B cell (primary cell): Measurements from ENCODE around the gene KAT2A. TPM values are rescaled to one million over a fixed set of nuclear protein-coding genes. Genes with fewer than 3 reads are reported as not detected.
A peak's percentile ranks its signal among the peaks of the same experiment; 100 is the strongest.

Experiments used
- ATAC-seq: fragments of 200-7000 bp; cut with Tn5 transposase; one replicate; pipeline ENCODE4 v1.10.0; 2021; ENCODE audit warnings: low read depth, mild to moderate bottlenecking, moderate number of reproducible peaks, moderate library complexity
- CTCF ChIA-PET: fragments of 350-600 bp; sonication (Branson Sonifier 250); formaldehyde crosslinking; loops from one replicate; lab custom pipeline; 2021; ENCODE audit warnings: antibody characterized with exemption, inconsistent platforms; lab: Charles Lee
- POLR2A ChIA-PET: fragments of 350-600 bp; sonication (Branson Sonifier 250); formaldehyde crosslinking; loops from one replicate; lab custom pipeline; 2021; ENCODE audit warnings: antibody characterized with exemption; lab: Charles Lee
- DNase-seq: peaks from one replicate; pipeline ENCODE4 v3.0.0; 2013
- H2AFZ ChIP-seq: 2 replicates; pipeline ENCODE4 v1.6.1; 2012; ENCODE audit warnings: mild to moderate bottlenecking, low read depth, low read length; ENCODE audit not compliant: insufficient read depth, poor library complexity, severe bottlenecking
- H3K27ac ChIP-seq, 2 donors: 1 replicate in 1 of 2; 2 replicates in 1 of 2; pipeline ENCODE4 v1.5.1; 2012 to 2013; ENCODE audit warnings: low read length in 2 of 2, mild to moderate bottlenecking in 2 of 2, moderate library complexity in 1 of 2
- H3K27me3 ChIP-seq, 4 experiments: fragments of 200-600 bp in 1 of 4; sonication (generic) in 1 of 4; replicated peaks in 1 of 4; 1 replicate in 2 of 4; 2 replicates in 2 of 4; pipeline versions ENCODE4 v1.6.1 to v1.7.0; 2013 to 2016; ENCODE audit warnings: low read length in 3 of 4, mild to moderate bottlenecking in 2 of 4, mixed read lengths in 1 of 4, moderate library complexity in 1 of 4; ENCODE audit not compliant: insufficient read depth in 4 of 4, control insufficient read depth in 3 of 4; ENCODE audit errors: control extremely low read depth in 1 of 4
- H3K36me3 ChIP-seq, 2 experiments: replicated peaks in 1 of 2; 1 replicate in 1 of 2; 2 replicates in 1 of 2; pipeline versions ENCODE4 v1.6.1 to v1.7.1; 2013; ENCODE audit warnings: low read length in 1 of 2; ENCODE audit not compliant: insufficient read depth in 2 of 2, control insufficient read depth in 1 of 2; ENCODE audit errors: control extremely low read depth in 1 of 2, extremely low read depth in 1 of 2
- H3K4me1 ChIP-seq, 2 donors: fragments of 200-600 bp in 1 of 2; sonication (generic) in 1 of 2; 1 replicate in 1 of 2; 2 replicates in 1 of 2; pipeline versions ENCODE4 v1.5.1 to v1.6.1; 2013 to 2017; ENCODE audit warnings: low read length in 2 of 2; ENCODE audit not compliant: control insufficient read depth in 2 of 2, insufficient read depth in 2 of 2
- H3K4me2 ChIP-seq: replicated peaks from 2 replicates; pipeline ENCODE3; 2012; ENCODE audit warnings: mild to moderate bottlenecking, low read depth, low read length; ENCODE audit not compliant: poor library complexity, severe bottlenecking
- H3K4me3 ChIP-seq, 5 experiments: fragments of 200-600 bp in 1 of 5; sonication (generic) in 1 of 5; 1 replicate in 3 of 5; 2 replicates in 2 of 5; pipeline versions ENCODE4 v1.5.1 to v1.7.0; 2011 to 2016; ENCODE audit warnings: low read length in 4 of 5, mild to moderate bottlenecking in 4 of 5, low read depth in 2 of 5, control low read depth in 1 of 5, moderate library complexity in 1 of 5; ENCODE audit not compliant: insufficient read depth in 1 of 5; ENCODE audit errors: control extremely low read depth in 1 of 5, extremely low read depth in 1 of 5
- H3K79me2 ChIP-seq: fragments of 200-600 bp; sonication (generic); one replicate; pipeline ENCODE4 v1.6.0; 2016; ENCODE audit warnings: low read length; ENCODE audit not compliant: control insufficient read depth, insufficient read depth
- H3K9ac ChIP-seq: fragments of 200-600 bp; sonication (generic); 2 replicates; pipeline ENCODE4 v1.6.1; 2017; ENCODE audit warnings: mild to moderate bottlenecking, low read length, moderate library complexity
- H3K9me3 ChIP-seq, 3 donors: one replicate each; pipeline versions ENCODE4 v1.6.1 to v1.7.1; 2013; ENCODE audit warnings: low read length in 2 of 3; ENCODE audit not compliant: control insufficient read depth in 2 of 3, insufficient read depth in 1 of 3; ENCODE audit errors: control extremely low read depth in 1 of 3
- H4K20me1 ChIP-seq: 2 replicates; pipeline ENCODE4 v1.6.0; 2012; ENCODE audit warnings: mild to moderate bottlenecking, low read length; ENCODE audit not compliant: insufficient read depth, control insufficient read depth, poor library complexity, severe bottlenecking
- H3K27ac Mint-ChIP-seq: one replicate; pipeline ENCODE4 v1.8.0; 2021; ENCODE audit warnings: mixed read lengths
- H3K27me3 Mint-ChIP-seq: one replicate; pipeline ENCODE4 v1.8.0; 2021; ENCODE audit warnings: mixed read lengths
- H3K4me1 Mint-ChIP-seq: one replicate; pipeline ENCODE4 v1.8.0; 2021; ENCODE audit warnings: mixed read lengths
- H3K4me3 Mint-ChIP-seq: one replicate; pipeline ENCODE4 v1.8.0; 2021; ENCODE audit warnings: mixed read lengths
- H3K9me3 Mint-ChIP-seq: one replicate; pipeline ENCODE4 v1.8.0; 2022; ENCODE audit warnings: mixed read lengths; ENCODE audit not compliant: insufficient read depth
- EZH2 ChIP-seq: IDR thresholded peaks from 2 replicates; pipeline ENCODE4 v1.6.1; 2012; ENCODE audit warnings: borderline replicate concordance, low read depth, mild to moderate bottlenecking, moderate library complexity, low read length; ENCODE audit not compliant: insufficient read depth, poor library complexity, severe bottlenecking
- WGBS: methylation state at CpG from one replicate; pipeline ENCODE4 v1.1.5; 2013; ENCODE audit warnings: missing lambda C conversion rate; ENCODE audit not compliant: insufficient coverage; 5-methylcytosine and 5-hydroxymethylcytosine counted together
- intact Hi-C: fragments of 100-400 bp; cut with micrococcal nuclease; formaldehyde crosslinking; loops from one replicate; pipeline ENCODE4 v1.10.0; 2022
- polyA plus RNA-seq: library from polyadenylated mRNA; depleted of rRNA; stranded (reverse); fragments of >200 nt; gene quantifications from 2 replicates; pipeline ENCODE4 v1.2.3, GENCODE V29; 2012
- total RNA-seq, 2 donors: library from RNA; stranded (reverse); fragments of 120-200 nt in 1 of 2; gene quantifications; 1 replicate in 1 of 2; 2 replicates in 1 of 2; pipeline versions ENCODE4 v1.2.3 to v1.2.4, GENCODE V29; 2013 to 2022
- TF ChIP-seq, protein P1 (sequence below): fragments of 200-600 bp; IDR thresholded peaks from one replicate; pipeline ENCODE4 v1.8.0; 2022; ENCODE audit warnings: antibody characterized with exemption, mild to moderate bottlenecking

Gene KAT2A
- total and polyA plus RNA-seq, 2 donors (not counting 1 experiment from before 2014, with no cell fraction given) = 66.3 to 155 TPM

DNA sequence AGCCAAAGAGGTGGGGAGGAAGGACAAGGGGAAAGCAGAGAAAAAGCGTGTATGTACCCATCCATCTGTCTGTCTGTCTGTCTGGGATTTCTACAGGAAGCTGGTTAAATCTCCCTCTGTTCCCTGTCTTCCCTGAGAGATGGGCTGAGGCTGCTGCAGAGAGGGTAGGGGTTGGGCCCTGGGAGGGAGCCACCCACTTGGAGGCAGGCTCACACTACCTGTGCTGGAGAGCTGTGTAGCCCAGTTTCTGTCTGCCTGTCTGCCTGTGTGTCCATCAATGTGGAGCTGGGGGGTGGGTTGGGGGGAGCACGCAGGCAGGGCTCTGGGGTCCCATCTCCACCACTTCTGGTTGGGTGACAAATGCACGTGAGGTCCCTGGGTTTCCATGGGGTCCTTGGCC, 52.2 kb downstream of the KAT2A start:
- Histone ChIP-seq H3K9ac (no peak overlapping the region), H3K4me2 (no peak overlapping the region), H3K9me3 (no peaks in the 10 kb centered on the region), H2AFZ (no peak overlapping the region), H3K4me3 (no peak overlapping the region), H3K27ac (no peak overlapping the region), H4K20me1 (no peaks in the 10 kb centered on the region), H3K27me3 (peaks cover 0 to 33% (median 9%) of the 10 kb centered on the region in 4 experiments), H3K36me3 (no peaks in the 10 kb centered on the region), H3K79me2 (no peaks in the 10 kb centered on the region), H3K4me1 (peaks cover 25 to 28% of the 10 kb centered on the region in 2 donors)
- POLR2A ChIA-PET = interaction anchor here (0.5 kb wide), 1 partner anchor 96 kb away, joined by 3 read pairs; no protein-coding TSS in a partner anchor
- WGBS = 96% methylated on average over 3 of the region's 3 CpGs
- Mint-ChIP-seq H3K9me3 (no peaks in the 10 kb centered on the region), H3K27me3 (peaks cover 7% of the 10 kb centered on the region), H3K4me1 (peaks cover 19% of the 10 kb centered on the region), H3K27ac (no peak overlapping the region), H3K4me3 (no peak overlapping the region)
- ATAC-seq = no peak
- TF ChIP-seq EZH2 = no peak
- TF ChIP-seq, protein P1, sequence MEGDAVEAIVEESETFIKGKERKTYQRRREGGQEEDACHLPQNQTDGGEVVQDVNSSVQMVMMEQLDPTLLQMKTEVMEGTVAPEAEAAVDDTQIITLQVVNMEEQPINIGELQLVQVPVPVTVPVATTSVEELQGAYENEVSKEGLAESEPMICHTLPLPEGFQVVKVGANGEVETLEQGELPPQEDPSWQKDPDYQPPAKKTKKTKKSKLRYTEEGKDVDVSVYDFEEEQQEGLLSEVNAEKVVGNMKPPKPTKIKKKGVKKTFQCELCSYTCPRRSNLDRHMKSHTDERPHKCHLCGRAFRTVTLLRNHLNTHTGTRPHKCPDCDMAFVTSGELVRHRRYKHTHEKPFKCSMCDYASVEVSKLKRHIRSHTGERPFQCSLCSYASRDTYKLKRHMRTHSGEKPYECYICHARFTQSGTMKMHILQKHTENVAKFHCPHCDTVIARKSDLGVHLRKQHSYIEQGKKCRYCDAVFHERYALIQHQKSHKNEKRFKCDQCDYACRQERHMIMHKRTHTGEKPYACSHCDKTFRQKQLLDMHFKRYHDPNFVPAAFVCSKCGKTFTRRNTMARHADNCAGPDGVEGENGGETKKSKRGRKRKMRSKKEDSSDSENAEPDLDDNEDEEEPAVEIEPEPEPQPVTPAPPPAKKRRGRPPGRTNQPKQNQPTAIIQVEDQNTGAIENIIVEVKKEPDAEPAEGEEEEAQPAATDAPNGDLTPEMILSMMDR = no peak
- intact Hi-C loops = no loop called here
- CTCF ChIA-PET = interaction anchor here (0.8 to 6.9 kb wide), 9 partner anchors 11 to 105 kb away, joined by 3 to 89 read pairs (median 7); partner anchors contain the start of genes CNP, DHX58, KAT2A and NKIRAS2
- DNase-seq = no peak

DNA sequence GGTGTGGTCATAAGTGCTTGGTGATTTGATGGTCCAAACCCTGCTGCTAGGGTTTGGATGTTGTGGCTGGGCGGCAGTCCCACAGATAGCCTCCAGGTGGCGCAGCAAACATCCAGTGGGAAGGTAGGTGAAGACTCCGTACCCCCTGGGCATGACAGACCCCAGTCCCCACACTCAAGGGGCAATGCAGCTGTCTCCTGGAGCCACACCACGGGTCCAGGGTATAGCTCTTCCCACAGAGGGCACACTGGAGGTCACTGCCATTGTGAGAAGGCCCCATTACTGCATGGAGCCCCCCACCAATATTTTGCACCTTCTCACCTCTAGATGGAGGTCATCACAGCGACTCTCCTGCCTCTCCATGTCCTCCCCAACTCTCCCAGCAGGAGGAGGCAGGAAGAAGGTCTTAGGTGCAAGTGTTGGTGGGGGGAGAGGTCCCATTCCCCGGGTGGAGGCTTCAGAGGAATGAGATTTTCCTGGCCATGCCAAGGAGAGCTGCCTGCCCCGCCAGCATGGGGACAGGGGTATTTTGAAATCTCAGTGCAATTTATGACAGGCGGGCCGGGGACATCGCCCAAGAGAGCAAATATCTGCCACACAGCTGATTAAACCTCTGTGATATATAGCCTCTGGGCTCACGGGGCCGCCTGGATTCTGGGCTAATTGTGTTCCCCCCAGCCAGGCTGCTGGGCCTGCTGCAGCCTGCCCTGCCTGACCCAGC, 53.6 kb downstream of the KAT2A start:
- ChIA-PET CTCF (interaction anchor here (0.6 to 6.9 kb wide), 27 partner anchors 9 to 199 kb away, joined by 3 to 89 read pairs (median 4); partner anchors contain the start of genes CNP, DHX58, KAT2A and KCNH4), POLR2A (no interaction called here)
- ATAC-seq = peak; percentile 71
- Histone ChIP-seq H3K4me1 (peaks cover 29 to 30% of the 10 kb centered on the region in 2 donors), H2AFZ (peak overlapping the region; percentile 38), H4K20me1 (no peaks in the 10 kb centered on the region), H3K9me3 (no peaks in the 10 kb centered on the region), H3K4me3 (no peak overlapping the region), H3K79me2 (no peaks in the 10 kb centered on the region), H3K27ac (no peak overlapping the region), H3K27me3 (peaks cover 0 to 18% (median 7%) of the 10 kb centered on the region in 4 experiments), H3K9ac (no peak overlapping the region), H3K4me2 (no peak overlapping the region), H3K36me3 (no peaks in the 10 kb centered on the region)
- TF ChIP-seq, protein P1 = peak; percentile 91
- no peak for TF ChIP-seq EZH2
- Mint-ChIP-seq H3K4me3 (no peak overlapping the region), H3K4me1 (peaks cover 24% of the 10 kb centered on the region), H3K27ac (no peak overlapping the region), H3K9me3 (no peaks in the 10 kb centered on the region), H3K27me3 (peaks cover 3% of the 10 kb centered on the region)
- WGBS = 71% methylated on average over 8 of the region's 12 CpGs
- intact Hi-C loops = loop anchor here (1.0 kb wide), 2 partner anchors 49 to 104 kb away; no protein-coding TSS in a partner anchor
- DNase-seq = peak; percentile 79
